Psoas muscle (tissue), 8 donors: Measurements from ENCODE around the gene PHKA2. TPM values are rescaled to one million over a fixed set of nuclear protein-coding genes. Genes with fewer than 3 reads are reported as not detected.

Experiments used
- ATAC-seq, 4 donors: fragments of 200-7000 bp; cut with Tn5 transposase; one replicate each; pipeline ENCODE4 v1.9.1; 2020; ENCODE audit warnings: moderate library complexity in 3 of 4, mild to moderate bottlenecking in 2 of 4
- DNase-seq, 2 donors: peaks; one replicate each; pipeline ENCODE4 v3.0.0-alpha.2; 2020
- H3K27ac ChIP-seq: fragments of 200-600 bp; one replicate; pipeline ENCODE4 v1.8.0; 2022
- H3K27me3 ChIP-seq, 3 donors: fragments of 200-600 bp in 1 of 3; one replicate each; pipeline versions ENCODE4 v1.6.1 to v1.8.0; 2013 to 2022; ENCODE audit warnings: low read length in 2 of 3, mild to moderate bottlenecking in 2 of 3, moderate library complexity in 1 of 3; ENCODE audit not compliant: insufficient read depth in 3 of 3
- H3K36me3 ChIP-seq, 2 donors: fragments of 200-600 bp in 1 of 2; one replicate each; pipeline versions ENCODE4 v1.6.1 to v1.8.0; 2013 to 2022; ENCODE audit warnings: low read depth in 1 of 2, mild to moderate bottlenecking in 1 of 2, moderate library complexity in 1 of 2; ENCODE audit not compliant: insufficient read depth in 1 of 2
- H3K4me1 ChIP-seq: fragments of 200-600 bp; one replicate; pipeline ENCODE4 v1.8.0; 2022
- H3K4me3 ChIP-seq: fragments of 200-600 bp; one replicate; pipeline ENCODE4 v1.8.0; 2022; ENCODE audit warnings: mild to moderate bottlenecking
- H3K9me3 ChIP-seq: fragments of 200-600 bp; one replicate; pipeline ENCODE4 v1.8.0; 2022
- CTCF ChIP-seq: fragments of 200-600 bp; IDR thresholded peaks from one replicate; pipeline ENCODE4 v1.8.0; 2022; ENCODE audit warnings: antibody characterized with exemption
- WGBS, 3 donors: extraction: QIAGEN DNeasy Blood & Tissue Kit; methylation state at CpG; one replicate each; pipeline versions ENCODE4 v1.1.6 to v1.1.7; 2013; 5-methylcytosine and 5-hydroxymethylcytosine counted together
- intact Hi-C, 2 donors: fragments of 100-400 bp; cut with DNase I; formaldehyde crosslinking; loops; one replicate each; pipeline versions ENCODE4 v1.11.0 to v1.14.2; 2022
- polyA plus RNA-seq, 3 donors: library from polyadenylated mRNA; stranded (reverse); fragments of 200-250 nt; gene quantifications; one replicate each; pipeline ENCODE4 v1.2.3, GENCODE V29; 2013
- total RNA-seq, 4 donors: library from RNA; stranded (reverse); fragmentation: NEBNext Ultra II Directional in 2 of 4; extraction: Animal tissue kit (Norgen Biotek cat#: 25700) in 2 of 4; gene quantifications; one replicate each; pipeline versions ENCODE4 v1.2.1 to v1.2.4, GENCODE V29; 2021 to 2023
- donor health status: healthy with polysubstance abuse.
- donor health status: DM: no; HTN: no; CAD: no; lungs with moderate emphysema.
- donor health status: Bipolar disorder and iron deficiency.
- donor health status: healthy.
- donor health status: DM: yes; HTN: yes; CAD: no.
- donor health status: DM: no; HTN: no; CAD: no.
- donor health status: DM: no; HTN: no; CAD: no.
- donor health status: DM: yes; HTN: yes; CAD: no.

The PHKA2 gene
- total and polyA plus RNA-seq, 7 donors: 3.7 to 24.8 (median 8.9) TPM

GRCh38 chrX:18873836-18874235, 110.1 kb downstream of the PHKA2 start:
- H3K36me3 ChIP-seq: no peaks in the 10 kb centered on the region
- H3K4me1 ChIP-seq: no peaks in the 10 kb centered on the region
- no peaks in the 10 kb centered on the region for H3K27me3 ChIP-seq
- intact Hi-C loops: loop anchor here in 1 of 2 donors (1.0 kb wide), 1 partner anchor 40 kb away; no protein-coding TSS in a partner anchor
- no peak for TF ChIP-seq CTCF
- no peak for DNase-seq
- ATAC-seq: no peak
- no peaks in the 10 kb centered on the region for H3K9me3 ChIP-seq
- WGBS, 3 donors: 84 to 98% (median 91%) methylated on average over 11 to 12 of the region's 12 CpGs
- no peak overlapping the region for H3K27ac ChIP-seq
- H3K4me3 ChIP-seq: no peak overlapping the region

DNA sequence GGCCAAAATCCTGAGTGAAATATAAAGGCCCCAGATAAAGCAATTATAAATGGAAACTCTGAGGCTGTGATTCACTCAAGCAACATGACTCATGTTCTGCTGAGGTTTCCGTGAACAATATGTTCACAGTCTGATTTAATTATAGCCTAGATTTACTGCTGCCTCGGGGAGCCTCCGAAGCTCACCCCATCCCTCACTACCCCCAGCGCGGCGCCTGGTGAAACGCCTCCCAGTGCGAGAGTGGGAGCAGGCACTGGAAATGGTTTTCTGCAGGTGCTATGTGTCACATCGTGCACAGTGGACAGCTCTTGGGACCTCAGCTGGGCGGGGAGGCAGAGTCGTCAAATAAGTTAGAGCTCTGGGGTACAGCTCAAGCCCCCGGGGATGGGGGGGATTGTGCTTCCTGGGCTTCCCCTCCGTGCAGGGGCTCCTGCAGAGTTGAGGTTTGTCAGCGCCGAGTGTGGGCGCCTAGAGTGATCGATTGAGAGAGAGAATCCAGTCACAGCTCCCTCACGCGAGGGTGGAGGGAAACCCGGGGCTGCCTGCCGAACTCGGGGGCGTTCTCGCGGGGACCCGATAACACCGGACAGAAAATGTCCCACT, 110.6 kb downstream of the PHKA2 start:
- no peaks in the 10 kb centered on the region for H3K4me1 ChIP-seq
- H3K36me3 ChIP-seq: no peaks in the 10 kb centered on the region
- no peaks in the 10 kb centered on the region for H3K9me3 ChIP-seq
- peak overlapping the region; percentile 43 for H3K27ac ChIP-seq
- intact Hi-C loops: loop anchor here in 1 of 2 donors (1.0 kb wide), 1 partner anchor 39 kb away; no protein-coding TSS in a partner anchor
- no peaks in the 10 kb centered on the region for H3K27me3 ChIP-seq
- DNase-seq (peak in 1 of 2 donors; percentile 70), ATAC-seq (peak; percentile 81 to 96 (median 94))
- no peak for TF ChIP-seq CTCF
- H3K4me3 ChIP-seq: no peak overlapping the region
- WGBS, 3 donors: 61 to 68% (median 65%) methylated on average over 27 of the region's 27 CpGs

GRCh38 chrX:18872621-18873020, 111.3 kb downstream of the PHKA2 start:
- intact Hi-C loops: loop anchor here in 1 of 2 donors (1.0 kb wide), 1 partner anchor 38 kb away; no protein-coding TSS in a partner anchor
- ATAC-seq (peak in 3 of 4 donors; percentile 21 to 61 (median 45)), DNase-seq (no peak)
- no peak overlapping the region for H3K4me3 ChIP-seq
- WGBS, 3 donors: 92 to 94% (median 92%) methylated on average over 8 of the region's 8 CpGs
- peak overlapping the region; percentile 43 for H3K27ac ChIP-seq
- H3K36me3 ChIP-seq: no peaks in the 10 kb centered on the region
- H3K4me1 ChIP-seq: no peaks in the 10 kb centered on the region
- H3K9me3 ChIP-seq: no peaks in the 10 kb centered on the region
- H3K27me3 ChIP-seq: no peaks in the 10 kb centered on the region
- TF ChIP-seq CTCF: no peak

GRCh38 chrX:18871970-18872369, 111.9 kb downstream of the PHKA2 start:
- H3K4me1 ChIP-seq: no peaks in the 10 kb centered on the region
- no peaks in the 10 kb centered on the region for H3K9me3 ChIP-seq
- intact Hi-C loops: no loop called here
- H3K36me3 ChIP-seq: no peaks in the 10 kb centered on the region
- no peaks in the 10 kb centered on the region for H3K27me3 ChIP-seq
- TF ChIP-seq CTCF: no peak
- no peak overlapping the region for H3K4me3 ChIP-seq
- 55 to 69% (median 61%) methylated on average over 11 to 12 of the region's 12 CpGs for WGBS, 3 donors
- ATAC-seq (peak in 1 of 4 donors; percentile 34), DNase-seq (no peak)
- H3K27ac ChIP-seq: no peak overlapping the region
